Measurements from ENCODE around the gene SLC25A20. TPM values are rescaled to one million over a fixed set of nuclear protein-coding genes. Genes with fewer than 3 reads are reported as not detected.
"Not testable (repeated sequence)": the region's sequence is repeated elsewhere in the genome, so short reads cannot be mapped to it uniquely, and the experiment has no call there.

SLC25A20 gene
- total RNA-seq, 2 experiments from 2014 or later, result 16.7 to 18.2 TPM

DNA sequence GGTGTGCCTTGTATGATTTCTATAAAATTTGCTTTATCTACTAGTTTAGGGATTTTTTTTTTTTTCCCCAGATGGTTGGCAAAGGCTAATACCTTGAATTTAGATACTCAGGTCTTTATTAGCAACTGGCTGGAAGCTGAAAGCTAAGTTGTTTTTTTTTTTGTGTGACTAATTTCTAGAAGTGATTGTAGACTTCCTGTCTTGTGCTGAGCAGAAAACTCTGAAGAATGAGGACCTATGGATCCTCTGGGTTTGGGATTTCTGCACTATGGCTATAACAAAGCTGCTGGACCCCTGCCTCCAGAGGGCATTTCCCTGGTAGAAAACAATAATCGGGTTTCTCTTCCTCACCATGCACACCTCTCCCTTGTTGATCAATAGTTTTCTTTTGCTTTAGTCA lies 30.0 kb upstream of the SLC25A20 start:
- H3K27ac Mint-ChIP-seq, result peak overlapping the region; percentile 88
- peaks cover 59% of the 10 kb centered on the region for H3K36me3 Mint-ChIP-seq
- intact Hi-C loops (cut with micrococcal nuclease), result loop anchor here (1.0 to 5.0 kb wide), 4 partner anchors 10 to 164 kb away; partner anchors contain the start of genes ARIH2, QRICH1 and SLC25A20
- H3K9me3 Mint-ChIP-seq, result no peaks in the 10 kb centered on the region
- peak overlapping the region; percentile 34 for H3K4me3 Mint-ChIP-seq
- H3K4me1 Mint-ChIP-seq (ENCODE audit: low read depth), result peaks cover 71% of the 10 kb centered on the region
- CTCF ChIA-PET, result interaction anchor here (0.7 to 1.8 kb wide), 4 partner anchors 9 to 31 kb away, joined by 3 to 13 read pairs (median 4); partner anchors contain the start of genes ARIH2 and SLC25A20
- no peaks in the 10 kb centered on the region for H3K27me3 Mint-ChIP-seq
- no peak for DNase-seq
- POLR2A ChIA-PET, result interaction anchor here (0.5 to 5.9 kb wide), 6 partner anchors 10 to 83 kb away, joined by 3 to 56 read pairs (median 4); partner anchors contain the start of genes ARIH2, SLC25A20 and WDR6

DNA sequence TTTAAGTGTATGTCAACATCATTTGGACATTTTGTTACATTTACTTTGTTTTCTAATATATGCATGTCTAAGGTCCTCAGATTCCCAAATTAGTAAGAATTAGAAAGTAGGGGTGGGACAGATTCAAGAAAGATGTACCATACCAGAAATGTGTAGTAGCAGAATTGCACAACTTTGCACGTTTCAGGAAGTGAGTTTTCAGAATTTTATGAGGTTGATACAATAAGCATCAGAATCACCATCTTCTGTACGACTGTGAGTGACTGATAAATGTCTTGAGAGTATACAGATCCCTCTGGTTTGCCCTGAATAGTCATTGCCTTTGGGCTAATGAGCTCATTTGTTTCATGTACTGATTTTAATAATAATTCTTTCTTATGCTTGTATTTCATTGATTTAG lies 29.2 kb upstream of the SLC25A20 start:
- peaks cover 70% of the 10 kb centered on the region for H3K4me1 Mint-ChIP-seq (ENCODE audit: low read depth)
- H3K36me3 Mint-ChIP-seq, result peaks cover 57% of the 10 kb centered on the region
- no peak for DNase-seq
- no peaks in the 10 kb centered on the region for H3K27me3 Mint-ChIP-seq
- peak overlapping the region; percentile 34 for H3K4me3 Mint-ChIP-seq
- peak overlapping the region; percentile 88 for H3K27ac Mint-ChIP-seq
- H3K9me3 Mint-ChIP-seq, result no peaks in the 10 kb centered on the region
- intact Hi-C loops (cut with micrococcal nuclease), result loop anchor here (1.0 to 5.0 kb wide), 4 partner anchors 10 to 164 kb away; partner anchors contain the start of genes ARIH2, QRICH1 and SLC25A20
- POLR2A ChIA-PET, result interaction anchor here (0.5 to 5.9 kb wide), 7 partner anchors 9 to 82 kb away, joined by 3 to 56 read pairs (median 4); partner anchors contain the start of genes ARIH2, SLC25A20 and WDR6
- CTCF ChIA-PET, result interaction anchor here (0.7 to 1.7 kb wide), 3 partner anchors 9 to 30 kb away, joined by 3 to 13 read pairs (median 3); partner anchors contain the start of genes ARIH2 and SLC25A20

GRCh38 chr3:48926425-48927392 lies 28.0 kb upstream of the SLC25A20 start:
- peak; percentile 68 for DNase-seq
- Mint-ChIP-seq H3K27me3 (no peaks in the 10 kb centered on the region), H3K27ac (peak overlapping the region; percentile 88), H3K36me3 (peaks cover 48% of the 10 kb centered on the region), H3K9me3 (no peaks in the 10 kb centered on the region), H3K4me1 (ENCODE audit: low read depth) (peaks cover 63% of the 10 kb centered on the region), H3K4me3 (peak overlapping the region; percentile 43)
- CTCF ChIA-PET, result interaction anchor here (1.7 kb wide), 1 partner anchor 8 kb away, joined by 13 read pairs; the partner anchor contains the start of gene ARIH2
- POLR2A ChIA-PET, result interaction anchor here (5.9 kb wide), 1 partner anchor 8 kb away, joined by 56 read pairs; the partner anchor contains the start of gene ARIH2
- intact Hi-C loops (cut with micrococcal nuclease), result loop anchor here (5.0 kb wide), 2 partner anchors 41 to 166 kb away; partner anchors contain the start of gene QRICH1

DNA sequence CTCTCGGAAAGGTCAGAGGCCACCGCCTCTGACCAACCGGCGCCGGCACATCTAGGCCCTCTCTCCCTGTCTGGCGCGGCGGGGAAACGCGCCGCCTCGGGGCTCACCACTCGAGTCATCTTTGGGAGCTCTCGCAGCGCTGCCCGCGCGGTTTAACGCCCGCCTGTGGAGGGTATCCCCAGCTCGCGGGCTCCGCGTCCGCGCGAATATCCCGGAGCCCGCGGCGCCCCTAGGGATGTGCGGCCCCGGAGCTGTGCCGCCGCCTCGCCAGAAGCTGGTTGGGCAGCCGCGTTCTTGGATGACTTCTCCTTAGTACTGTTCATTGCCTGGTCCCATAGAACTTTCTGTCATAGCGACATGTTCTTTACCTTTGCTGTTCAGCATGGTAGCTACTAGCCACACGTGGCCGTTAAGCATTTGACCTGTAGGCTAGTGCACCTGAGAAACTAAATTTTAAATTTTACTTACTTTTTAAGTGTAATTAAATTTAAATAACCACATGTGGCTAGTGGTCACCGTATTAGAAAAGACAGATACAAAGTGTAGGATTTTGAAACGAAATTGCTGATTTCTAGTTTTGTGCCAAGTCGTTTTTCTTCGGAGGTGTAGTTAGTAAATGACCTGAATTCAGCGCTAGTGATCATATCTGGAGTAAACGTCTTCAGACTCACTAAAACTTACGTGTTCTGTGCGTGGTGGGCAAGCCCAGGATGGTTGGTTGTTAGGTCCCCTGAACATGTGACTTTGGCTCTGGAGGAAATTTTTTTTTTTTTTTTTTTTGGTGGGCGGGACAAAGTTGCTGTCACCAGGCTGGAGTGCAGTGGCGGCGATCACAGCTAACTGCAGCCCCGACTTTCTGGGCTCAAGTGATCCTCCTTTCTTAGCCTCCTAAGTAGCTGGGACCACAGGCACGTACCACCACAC lies 20.8 kb upstream of the SLC25A20 start:
- intact Hi-C loops (cut with micrococcal nuclease), result loop anchor here (2.0 to 5.0 kb wide), 3 partner anchors 88 to 651 kb away; partner anchors contain the start of genes IP6K2 and WDR6
- ChIA-PET POLR2A (interaction anchor here (0.7 to 2.7 kb wide), 17 partner anchors 9 to 440 kb away, joined by 3 to 56 read pairs (median 4); partner anchors contain the start of genes IMPDH2, IP6K2, NDUFAF3 and P4HTM), CTCF (interaction anchor here (0.6 to 2.7 kb wide), 14 partner anchors 8 to 203 kb away, joined by 3 to 15 read pairs (median 4); partner anchors contain the start of genes IP6K2, NDUFAF3, PRKAR2A and SLC25A20)
- Mint-ChIP-seq H3K9me3 (no peaks in the 10 kb centered on the region), H3K4me3 (peak overlapping the region; percentile 98), H3K27me3 (no peaks in the 10 kb centered on the region), H3K27ac (peak overlapping the region; percentile 100), H3K4me1 (ENCODE audit: low read depth) (peaks cover 31% of the 10 kb centered on the region), H3K36me3 (peaks cover 20% of the 10 kb centered on the region)
- DNase-seq, result peak; percentile 78

DNA sequence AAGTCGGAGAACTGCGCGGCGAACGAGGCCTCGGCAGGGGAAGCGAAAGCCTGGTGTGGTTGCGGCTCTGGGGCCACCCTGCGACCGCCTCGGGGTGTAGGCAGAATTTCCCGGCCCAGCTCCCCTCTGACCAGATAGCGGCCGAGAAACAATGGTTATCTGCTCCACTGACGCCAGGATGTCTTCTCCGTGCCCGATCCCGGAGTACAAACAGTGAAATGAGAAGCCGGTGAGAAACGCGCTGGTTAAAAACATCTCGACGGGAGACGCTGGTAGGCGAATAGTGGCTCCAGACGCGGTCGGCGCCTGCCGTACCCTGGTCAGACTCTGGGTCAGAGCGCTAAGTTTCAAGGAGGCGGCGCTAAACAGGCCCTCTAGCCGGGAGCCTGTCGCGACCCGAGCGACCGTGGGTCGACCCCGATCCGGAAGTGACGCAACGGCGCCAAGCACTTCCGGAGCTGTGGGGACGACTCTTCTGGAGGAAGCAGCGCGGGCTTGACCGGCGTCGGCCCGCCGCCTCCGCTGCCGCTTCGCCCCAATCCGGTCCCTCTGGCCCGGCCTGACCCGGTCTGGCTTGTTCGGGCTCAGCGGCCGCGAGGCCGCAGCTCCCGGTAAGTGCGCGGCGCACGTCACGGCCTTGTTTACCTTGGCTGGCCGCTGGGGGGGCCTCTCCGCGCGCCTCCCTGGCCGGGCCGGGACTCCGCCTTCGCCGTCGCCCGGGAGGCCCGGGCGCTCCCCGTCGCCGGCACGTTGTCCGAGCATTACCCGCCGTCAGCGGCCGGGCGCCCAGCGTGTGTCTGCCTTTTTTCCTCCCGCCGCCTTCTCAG lies 19.9 kb upstream of the SLC25A20 start, which contains the start of gene ARIH2:
TSS of gene ARIH2 (plus strand) at position 455 of the 827 bp plus-strand sequence. CDS start 8,717 bp downstream, outside the sequence.
- Mint-ChIP-seq H3K9me3 (no peaks in the 10 kb centered on the region), H3K36me3 (peaks cover 17% of the 10 kb centered on the region), H3K4me1 (ENCODE audit: low read depth) (peaks cover 31% of the 10 kb centered on the region), H3K4me3 (peak within 1 kb of the TSS; percentile 98), H3K27ac (peak within 1 kb of the TSS; percentile 100), H3K27me3 (no peaks in the 10 kb centered on the region)
- POLR2A ChIA-PET, result interaction anchor here (0.9 to 2.7 kb wide), 14 partner anchors 8 to 440 kb away, joined by 3 to 56 read pairs (median 6); partner anchors contain the start of genes IP6K2, NDUFAF3, P4HTM and QRICH1
- CTCF ChIA-PET, result interaction anchor here (0.7 to 2.7 kb wide), 12 partner anchors 9 to 179 kb away, joined by 3 to 15 read pairs (median 4); partner anchors contain the start of genes NDUFAF3, PRKAR2A and SLC25A20
- intact Hi-C loops (cut with micrococcal nuclease), result loop anchor here (1.0 to 5.0 kb wide), 6 partner anchors 10 to 650 kb away; partner anchors contain the start of genes IP6K2, PRKAR2A and WDR6
- peak; percentile 94 for DNase-seq

DNA sequence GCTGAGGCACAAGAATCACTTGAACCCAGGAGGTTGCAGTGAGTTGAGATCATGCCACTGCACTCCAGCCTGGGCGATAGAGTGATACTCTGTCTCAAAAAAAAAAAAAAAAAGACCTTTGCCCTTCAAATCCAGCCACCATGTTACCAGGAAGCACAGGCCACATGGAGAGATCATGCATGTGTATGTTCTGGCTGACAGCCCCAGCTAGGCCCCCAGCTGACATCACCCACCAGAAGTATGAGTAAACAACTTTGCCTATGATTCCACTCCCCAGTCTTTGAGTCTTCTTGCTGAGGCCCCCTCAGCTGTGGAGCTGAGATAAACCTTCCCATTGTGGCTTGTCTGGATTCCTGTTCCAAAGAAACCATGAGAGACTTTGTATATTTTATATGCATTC lies 16.6 kb upstream of the SLC25A20 start:
- H3K27ac Mint-ChIP-seq, result peak overlapping the region; percentile 79
- DNase-seq, result peak; percentile 55
- no peak overlapping the region for H3K4me3 Mint-ChIP-seq
- peaks cover 25% of the 10 kb centered on the region for H3K4me1 Mint-ChIP-seq (ENCODE audit: low read depth)
- H3K36me3 Mint-ChIP-seq, result peaks cover 11% of the 10 kb centered on the region
- H3K27me3 Mint-ChIP-seq, result no peaks in the 10 kb centered on the region
- intact Hi-C loops (cut with micrococcal nuclease), result loop anchor here (5.0 kb wide), 1 partner anchor 92 kb away; the partner anchor contains the start of gene WDR6
- ChIA-PET CTCF (interaction anchor here (0.7 kb wide), 1 partner anchor 36 kb away, joined by 4 read pairs; no protein-coding TSS in a partner anchor), POLR2A (no interaction called here)
- H3K9me3 Mint-ChIP-seq, result no peaks in the 10 kb centered on the region

DNA sequence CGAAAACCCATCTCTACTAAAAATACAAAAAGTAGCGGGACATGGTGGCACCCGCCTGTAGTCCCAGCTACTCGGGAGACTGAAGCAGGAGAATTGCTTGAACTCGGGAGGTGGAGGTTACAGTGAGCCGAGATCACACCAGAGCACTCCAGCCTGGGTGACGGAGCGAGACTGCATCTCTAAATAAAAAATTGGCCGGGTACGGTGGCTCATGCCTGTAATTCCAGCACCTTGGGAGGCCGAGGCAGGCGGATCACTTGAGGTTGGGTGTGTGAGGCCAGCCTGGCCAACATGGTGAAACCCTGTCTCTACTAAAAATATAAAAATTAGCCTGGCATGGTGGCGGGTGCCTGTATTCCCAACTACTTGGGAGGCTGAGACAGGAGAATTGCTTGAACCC lies 8.3 kb upstream of the SLC25A20 start:
- H3K27me3 Mint-ChIP-seq; DNase-seq; H3K36me3 Mint-ChIP-seq; intact Hi-C loops (cut with micrococcal nuclease); H3K27ac Mint-ChIP-seq; POLR2A ChIA-PET; H3K4me3 Mint-ChIP-seq; H3K9me3 Mint-ChIP-seq; H3K4me1 Mint-ChIP-seq (ENCODE audit: low read depth); CTCF ChIA-PET: not testable (repeated sequence)

GRCh38 chr3:48899273-48899672 lies 591 bp upstream of the SLC25A20 start:
- POLR2A ChIA-PET, result interaction anchor here (1.1 to 3.5 kb wide), 3 partner anchors 20 to 52 kb away, joined by 3 to 28 read pairs (median 5); partner anchors contain the start of gene ARIH2

GRCh38 chr3:48897460-48898376 lies 964 bp downstream of the SLC25A20 start:
- peak; percentile 27 for DNase-seq
- H3K27me3 Mint-ChIP-seq, result no peaks in the 10 kb centered on the region
- ChIA-PET CTCF (interaction anchor here (0.6 to 2.4 kb wide), 9 partner anchors 21 to 620 kb away, joined by 3 to 15 read pairs (median 4); partner anchors contain the start of gene ARIH2), POLR2A (interaction anchor here (0.9 to 3.5 kb wide), 8 partner anchors 10 to 124 kb away, joined by 3 to 28 read pairs (median 4); partner anchors contain the start of genes ARIH2 and NDUFAF3)
- H3K4me1 Mint-ChIP-seq (ENCODE audit: low read depth), result peaks cover 29% of the 10 kb centered on the region
- peak overlapping the region; percentile 97 for H3K4me3 Mint-ChIP-seq
- H3K27ac Mint-ChIP-seq, result peak overlapping the region; percentile 92
- no peaks in the 10 kb centered on the region for H3K36me3 Mint-ChIP-seq
- H3K9me3 Mint-ChIP-seq, result no peaks in the 10 kb centered on the region
- intact Hi-C loops (cut with micrococcal nuclease), result loop anchor here (2.0 to 5.0 kb wide), 2 partner anchors 31 to 50 kb away; partner anchors contain the start of gene PRKAR2A

More at GRCh38 chr3:48899273-48899672, 591 bp upstream of the SLC25A20 start:
- Mint-ChIP-seq H3K27me3 (no peaks in the 10 kb centered on the region), H3K9me3 (no peaks in the 10 kb centered on the region), H3K36me3 (no peaks in the 10 kb centered on the region), H3K4me1 (ENCODE audit: low read depth) (peaks cover 35% of the 10 kb centered on the region), H3K27ac (peak overlapping the region; percentile 92), H3K4me3 (peak overlapping the region; percentile 97)
- CTCF ChIA-PET, result interaction anchor here (0.6 to 2.4 kb wide), 8 partner anchors 19 to 235 kb away, joined by 3 to 15 read pairs (median 4); partner anchors contain the start of gene ARIH2
- DNase-seq, result peak; percentile 40
- intact Hi-C loops (cut with micrococcal nuclease), result loop anchor here (1.0 to 5.0 kb wide), 3 partner anchors 19 to 52 kb away; partner anchors contain the start of genes ARIH2 and PRKAR2A
